CD14-positive monocyte (primary cell): ENCODE results near the gene CLK3. TPM values are rescaled to one million over a fixed set of nuclear protein-coding genes. Genes with fewer than 3 reads are reported as not detected.
A peak's percentile ranks its signal among the peaks of the same experiment; 100 is the strongest.

ENCODE experiments used
- DNase-seq, 3 donors: peaks; one replicate each; pipeline ENCODE4 v3.0.0-alpha.2; 2011 to 2022
- H2AFZ ChIP-seq: 2 replicates; pipeline ENCODE4 v1.6.0; 2012; ENCODE audit warnings: mild to moderate bottlenecking, low read depth, low read length, inconsistent platforms; ENCODE audit not compliant: insufficient read depth, poor library complexity, severe bottlenecking
- H3K27ac ChIP-seq, 2 donors: 1 replicate in 1 of 2; 2 replicates in 1 of 2; pipeline ENCODE4 v1.5.1; 2012 to 2013; ENCODE audit warnings: low read length in 2 of 2, control low read depth in 1 of 2, inconsistent platforms in 1 of 2, low read depth in 1 of 2, mild to moderate bottlenecking in 1 of 2
- H3K27me3 ChIP-seq, 2 donors: one replicate each; pipeline versions ENCODE4 v1.6.0 to v1.6.1; 2011 to 2013; ENCODE audit warnings: low read length in 2 of 2; ENCODE audit not compliant: control insufficient read depth in 2 of 2, insufficient read depth in 2 of 2
- H3K36me3 ChIP-seq, 2 donors: replicated peaks in 1 of 2; 1 replicate in 1 of 2; 2 replicates in 1 of 2; pipeline versions ENCODE4 v1.5.1 to v1.6.1; 2012 to 2013; ENCODE audit warnings: low read length in 2 of 2, control low read depth in 1 of 2, inconsistent platforms in 1 of 2, mild to moderate bottlenecking in 1 of 2; ENCODE audit not compliant: insufficient read depth in 2 of 2, control insufficient read depth in 1 of 2
- H3K4me1 ChIP-seq, 2 donors: 1 replicate in 1 of 2; 2 replicates in 1 of 2; pipeline versions ENCODE4 v1.5.1 to v1.6.1; 2012 to 2013; ENCODE audit warnings: low read length in 2 of 2, control low read depth in 1 of 2, inconsistent platforms in 1 of 2, mild to moderate bottlenecking in 1 of 2, moderate library complexity in 1 of 2; ENCODE audit not compliant: insufficient read depth in 2 of 2, control insufficient read depth in 1 of 2
- H3K4me2 ChIP-seq: replicated peaks from 2 replicates; pipeline ENCODE3; 2012; ENCODE audit warnings: low read length, moderate library complexity, mild to moderate bottlenecking; ENCODE audit not compliant: poor library complexity, severe bottlenecking; ENCODE audit errors: extremely low read depth
- H3K4me3 ChIP-seq, 3 experiments: fragments of 200-600 bp in 1 of 3; sonication (generic) in 1 of 3; replicated peaks in 1 of 3; 1 replicate in 2 of 3; 2 replicates in 1 of 3; pipeline ENCODE4 v1.5.1; 2011 to 2013; ENCODE audit warnings: low read length in 3 of 3, mild to moderate bottlenecking in 3 of 3, control low read depth in 2 of 3, low read depth in 2 of 3, inconsistent platforms in 1 of 3, moderate library complexity in 1 of 3
- H3K79me2 ChIP-seq: 2 replicates; pipeline ENCODE4 v1.6.0; 2012; ENCODE audit warnings: mild to moderate bottlenecking, control low read depth, inconsistent platforms, low read length, moderate library complexity; ENCODE audit not compliant: insufficient read depth
- H3K9ac ChIP-seq: 2 replicates; pipeline ENCODE4 v1.6.0; 2017; ENCODE audit warnings: low read length, mild to moderate bottlenecking; ENCODE audit not compliant: insufficient read depth, poor library complexity, severe bottlenecking
- H3K9me3 ChIP-seq, 2 donors: replicated peaks in 1 of 2; 1 replicate in 1 of 2; 2 replicates in 1 of 2; pipeline versions ENCODE4 v1.5.1 to v1.6.1; 2012 to 2013; ENCODE audit warnings: low read length in 2 of 2, control low read depth in 1 of 2; ENCODE audit not compliant: control insufficient read depth in 1 of 2, insufficient read depth in 1 of 2
- H4K20me1 ChIP-seq: 2 replicates; pipeline ENCODE4 v1.6.0; 2012; ENCODE audit warnings: mild to moderate bottlenecking, low read length, control low read depth, moderate library complexity; ENCODE audit not compliant: insufficient read depth
- H3K27ac Mint-ChIP-seq, 7 donors: one replicate each; pipeline ENCODE4 v1.8.0; 2020; ENCODE audit warnings: mild to moderate bottlenecking in 7 of 7, mixed read lengths in 7 of 7, moderate library complexity in 6 of 7, inconsistent platforms in 2 of 7
- H3K27me3 Mint-ChIP-seq, 3 donors: one replicate each; pipeline ENCODE4 v1.8.0; 2021 to 2022; ENCODE audit warnings: low read depth in 3 of 3, mild to moderate bottlenecking in 3 of 3, mixed read lengths in 3 of 3, moderate library complexity in 3 of 3, inconsistent platforms in 1 of 3
- H3K36me3 Mint-ChIP-seq, 2 donors: one replicate each; pipeline ENCODE4 v1.8.0; 2020; ENCODE audit warnings: mixed read lengths in 2 of 2, inconsistent platforms in 1 of 2, mild to moderate bottlenecking in 1 of 2
- H3K4me1 Mint-ChIP-seq: one replicate; pipeline ENCODE4 v1.8.0; 2020; ENCODE audit warnings: mild to moderate bottlenecking, mixed read lengths
- H3K4me3 Mint-ChIP-seq, 2 donors: one replicate each; pipeline ENCODE4 v1.8.0; 2020; ENCODE audit warnings: mild to moderate bottlenecking in 2 of 2, mixed read lengths in 2 of 2, moderate library complexity in 1 of 2
- H3K9me3 Mint-ChIP-seq, 7 donors: one replicate each; pipeline ENCODE4 v1.8.0; 2020 to 2022; ENCODE audit warnings: mixed read lengths in 7 of 7, mild to moderate bottlenecking in 6 of 7, moderate library complexity in 6 of 7, inconsistent platforms in 2 of 7
- WGBS: methylation state at CpG from one replicate; pipeline ENCODE4 v1.1.5; 2013; ENCODE audit warnings: missing lambda C conversion rate; ENCODE audit not compliant: insufficient coverage; 5-methylcytosine and 5-hydroxymethylcytosine counted together
- intact Hi-C, 2 donors: fragments of 100-400 bp; cut with micrococcal nuclease; formaldehyde crosslinking; loops; one replicate each; pipeline versions ENCODE4 v1.15.0 to v1.15.1; 2023
- polyA plus RNA-seq, 3 donors: library from polyadenylated mRNA; depleted of rRNA in 1 of 3; unstranded in 2 of 3; stranded (reverse) in 1 of 3; fragments of 300-500 nt in 2 of 3; fragments of >200 nt in 1 of 3; fragmentation: Illumina TruSeq in 2 of 3; gene quantifications; 1 replicate in 2 of 3; 2 replicates in 1 of 3; pipeline ENCODE4 v1.2.3, GENCODE V29; 2012 to 2021
- TF ChIP-seq, protein P1 (sequence below): fragments of 200-600 bp; IDR thresholded peaks from one replicate; pipeline ENCODE4 v1.8.0; 2022; ENCODE audit warnings: antibody characterized with exemption, mild to moderate bottlenecking

The CLK3 gene
- polyA plus RNA-seq, 3 donors, result 27.6 to 354 (median 33.2) TPM

DNA sequence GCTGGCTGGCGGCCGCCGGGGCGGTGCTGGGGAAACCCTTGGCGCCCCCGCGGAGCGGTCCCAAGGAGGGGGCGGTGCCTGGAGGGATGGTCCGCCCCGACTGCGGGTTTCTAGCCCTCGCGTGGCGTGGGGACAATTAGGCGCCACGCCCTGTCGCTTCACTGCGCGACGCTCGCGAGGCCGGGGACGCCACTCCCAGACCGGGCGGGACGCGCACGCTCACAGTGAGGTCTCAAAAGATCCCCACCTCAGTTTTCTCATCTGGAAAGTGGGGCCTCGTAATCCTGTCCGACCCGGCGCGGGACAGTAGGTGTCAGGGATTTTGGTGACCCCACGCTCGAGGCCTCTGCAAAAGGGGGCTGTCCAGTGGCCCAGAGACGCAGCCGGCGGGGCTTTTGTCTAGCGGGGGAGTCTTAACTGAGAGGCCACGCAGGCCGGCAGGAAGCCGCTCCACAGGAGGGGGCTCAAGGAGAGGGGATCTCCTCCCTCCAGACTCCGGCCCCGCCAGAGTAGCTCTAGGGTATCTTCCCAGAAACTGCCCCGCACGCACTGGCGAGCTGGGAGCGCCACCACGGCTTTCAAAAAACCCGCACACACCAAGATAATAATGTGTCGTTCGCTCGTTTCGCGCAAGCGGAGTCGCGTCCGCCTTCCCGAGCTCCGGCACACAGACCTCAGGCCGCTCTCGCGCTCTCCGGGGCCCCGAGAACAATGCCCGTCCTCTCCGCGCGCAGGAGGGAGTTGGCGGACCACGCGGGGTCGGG lies 710 bp upstream of the CLK3 start:
- WGBS, result 0% methylated on average over 74 of the region's 76 CpGs
- Histone ChIP-seq H3K4me2 (peak overlapping the region; percentile 83), H3K4me3 (peak overlapping the region; percentile 69 to 95 (median 92)), H3K36me3 (peaks cover 14 to 25% of the 10 kb centered on the region in 2 donors), H3K9me3 (no peaks in the 10 kb centered on the region), H4K20me1 (peaks cover 37% of the 10 kb centered on the region), H2AFZ (peak overlapping the region; percentile 65), H3K27ac (peak overlapping the region; percentile 95 to 98), H3K79me2 (peaks cover 48% of the 10 kb centered on the region), H3K9ac (peak overlapping the region; percentile 99), H3K4me1 (peaks cover 15 to 28% of the 10 kb centered on the region in 2 donors), H3K27me3 (no peaks in the 10 kb centered on the region)
- peaks cover 0 to 10% (median 2%) of the 10 kb centered on the region in 3 donors for H3K27me3 Mint-ChIP-seq
- intact Hi-C loops, result loop anchor here (2.0 to 10.0 kb wide), 5 partner anchors 16 to 153 kb away; partner anchors contain the start of genes UBL7 (in 2 of the 2) and ARID3B (in 1 of the 2)
- H3K4me3 Mint-ChIP-seq, result peak overlapping the region; percentile 93 to 94
- TF ChIP-seq, protein P1, sequence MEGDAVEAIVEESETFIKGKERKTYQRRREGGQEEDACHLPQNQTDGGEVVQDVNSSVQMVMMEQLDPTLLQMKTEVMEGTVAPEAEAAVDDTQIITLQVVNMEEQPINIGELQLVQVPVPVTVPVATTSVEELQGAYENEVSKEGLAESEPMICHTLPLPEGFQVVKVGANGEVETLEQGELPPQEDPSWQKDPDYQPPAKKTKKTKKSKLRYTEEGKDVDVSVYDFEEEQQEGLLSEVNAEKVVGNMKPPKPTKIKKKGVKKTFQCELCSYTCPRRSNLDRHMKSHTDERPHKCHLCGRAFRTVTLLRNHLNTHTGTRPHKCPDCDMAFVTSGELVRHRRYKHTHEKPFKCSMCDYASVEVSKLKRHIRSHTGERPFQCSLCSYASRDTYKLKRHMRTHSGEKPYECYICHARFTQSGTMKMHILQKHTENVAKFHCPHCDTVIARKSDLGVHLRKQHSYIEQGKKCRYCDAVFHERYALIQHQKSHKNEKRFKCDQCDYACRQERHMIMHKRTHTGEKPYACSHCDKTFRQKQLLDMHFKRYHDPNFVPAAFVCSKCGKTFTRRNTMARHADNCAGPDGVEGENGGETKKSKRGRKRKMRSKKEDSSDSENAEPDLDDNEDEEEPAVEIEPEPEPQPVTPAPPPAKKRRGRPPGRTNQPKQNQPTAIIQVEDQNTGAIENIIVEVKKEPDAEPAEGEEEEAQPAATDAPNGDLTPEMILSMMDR, result no peak
- peak overlapping the region; percentile 93 to 97 (median 95) for H3K27ac Mint-ChIP-seq
- peak; percentile 82 to 91 (median 87) for DNase-seq
- no peaks in the 10 kb centered on the region for H3K9me3 Mint-ChIP-seq
- peaks cover 15 to 19% of the 10 kb centered on the region in 2 donors for H3K36me3 Mint-ChIP-seq
- peaks cover 24% of the 10 kb centered on the region for H3K4me1 Mint-ChIP-seq

DNA sequence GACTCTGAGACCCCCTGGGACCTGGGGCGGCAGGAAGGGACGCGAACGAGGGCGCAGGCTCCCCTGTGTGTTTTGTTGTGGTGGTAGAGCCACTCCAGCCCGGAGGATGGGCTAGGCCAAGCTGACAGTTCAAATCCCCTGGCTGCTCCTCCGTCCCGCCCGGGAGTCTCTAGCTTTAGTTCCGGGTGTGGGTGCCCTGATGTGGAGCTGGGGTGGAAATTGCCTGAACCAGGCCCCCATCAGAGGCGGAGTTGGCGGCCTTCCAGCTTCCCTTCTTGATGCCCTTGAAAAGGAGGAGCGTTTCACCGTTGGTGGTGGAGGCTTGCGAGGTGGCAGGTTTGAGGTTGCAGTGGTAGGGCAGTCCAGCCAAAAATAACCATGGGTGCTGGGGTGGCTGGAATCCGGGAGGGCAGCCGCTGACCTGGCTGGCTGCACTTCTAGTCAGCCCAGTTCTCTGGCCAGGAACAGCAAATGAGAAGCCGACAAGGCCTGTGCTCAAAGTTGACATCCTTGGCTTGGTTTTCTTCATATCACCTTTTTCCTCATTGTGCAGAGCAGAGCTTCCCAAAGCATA lies 817 bp downstream of the CLK3 start:
- H2AFZ ChIP-seq, result peak overlapping the region; percentile 60
- peaks cover 15 to 28% of the 10 kb centered on the region in 2 donors for H3K4me1 ChIP-seq
- H4K20me1 ChIP-seq, result peaks cover 53% of the 10 kb centered on the region
- Mint-ChIP-seq H3K27ac (peak overlapping the region; percentile 94 to 97 (median 95)), H3K36me3 (peaks cover 30 to 34% of the 10 kb centered on the region in 2 donors), H3K27me3 (peaks cover 0 to 9% (median 2%) of the 10 kb centered on the region in 3 donors), H3K9me3 (peaks cover 0 to 1% (median 0%) of the 10 kb centered on the region in 7 donors), H3K4me1 (peaks cover 26% of the 10 kb centered on the region), H3K4me3 (peak overlapping the region; percentile 92 to 94)
- H3K4me2 ChIP-seq, result peak overlapping the region; percentile 83
- no peaks in the 10 kb centered on the region for H3K27me3 ChIP-seq
- H3K4me3 ChIP-seq, result peak overlapping the region; percentile 92 to 99 (median 95)
- H3K9me3 ChIP-seq, result no peaks in the 10 kb centered on the region
- H3K27ac ChIP-seq, result peak overlapping the region; percentile 95 to 98
- H3K79me2 ChIP-seq, result peaks cover 63% of the 10 kb centered on the region
- H3K36me3 ChIP-seq, result peaks cover 30 to 40% of the 10 kb centered on the region in 2 donors
- intact Hi-C loops, result loop anchor here (5.0 to 10.0 kb wide), 4 partner anchors 69 to 154 kb away; partner anchors contain the start of genes UBL7 (in 2 of the 2) and ARID3B (in 1 of the 2)
- peak overlapping the region; percentile 99 for H3K9ac ChIP-seq
- TF ChIP-seq, protein P1, result no peak
- peak; percentile 59 to 68 (median 64) for DNase-seq
- 0% methylated on average over 13 of the region's 18 CpGs for WGBS
